Fibroblast of the aortic adventitia (primary cell): Measurements from ENCODE around the gene MDM2. TPM values are rescaled to one million over a fixed set of nuclear protein-coding genes. Genes with fewer than 3 reads are reported as not detected.
A peak's percentile ranks its signal among the peaks of the same experiment; 100 is the strongest.
"Not testable (repeated sequence)": the region's sequence is repeated elsewhere in the genome, so short reads cannot be mapped to it uniquely, and the experiment has no call there.

ENCODE experiments used
- DNase-seq: peaks from one replicate; pipeline ENCODE4 v3.0.0-alpha.2; 2010; ENCODE audit warnings: low read depth
- H3K4me3 ChIP-seq: 2 replicates; pipeline ENCODE4 v1.5.1; 2011; ENCODE audit warnings: low read depth, mild to moderate bottlenecking, control low read depth, low read length, moderate library complexity
- CTCF ChIP-seq: IDR thresholded peaks from 2 replicates; pipeline ENCODE4 v1.5.1; 2011; ENCODE audit warnings: mild to moderate bottlenecking, low read length, control low read depth, inconsistent platforms; ENCODE audit not compliant: insufficient read depth
- total RNA-seq: library from RNA; depleted of rRNA; stranded (reverse); fragments of >200 nt; gene quantifications from 2 replicates; pipeline ENCODE4 v1.2.3, GENCODE V29; 2012; ENCODE audit warnings: low replicate concordance

MDM2 gene
- total RNA-seq, 1 donor: 241 TPM

DNA sequence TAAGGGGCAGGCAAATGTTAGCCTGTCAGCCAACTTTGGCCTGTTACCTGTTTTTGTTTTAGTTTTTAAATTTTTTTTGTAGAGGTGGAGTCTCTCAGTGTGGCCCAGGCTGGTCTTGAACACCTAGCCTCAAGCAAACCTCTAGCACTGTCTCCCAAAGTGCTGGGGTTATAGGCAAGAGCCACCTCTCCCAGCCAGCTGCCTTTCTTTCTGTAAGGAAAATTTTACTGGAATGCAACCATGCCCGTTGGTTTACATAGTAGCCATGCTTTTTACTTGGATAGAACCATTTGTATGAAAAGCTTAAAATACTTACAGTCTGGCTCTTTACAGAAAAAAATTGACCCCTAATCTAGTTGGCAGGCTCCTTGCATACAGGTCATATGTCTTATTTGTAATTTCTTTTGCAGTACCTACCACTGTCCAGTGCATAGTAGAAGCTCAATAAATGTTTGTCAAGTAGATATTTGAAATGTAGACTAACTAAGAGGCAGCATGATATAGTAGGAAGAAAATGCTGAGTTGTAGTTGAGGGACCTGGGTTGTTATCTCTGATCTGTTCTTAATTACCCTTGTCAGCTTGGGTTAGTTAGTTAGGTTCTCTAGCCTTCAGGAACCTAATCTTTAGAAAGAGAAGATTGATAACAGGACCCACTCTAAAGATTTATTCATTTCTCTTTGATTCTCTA is 4.7 kb downstream of the MDM2 start:
- peak overlapping the region; percentile 58 for H3K4me3 ChIP-seq
- no peak for DNase-seq
- TF ChIP-seq CTCF: no peak

DNA sequence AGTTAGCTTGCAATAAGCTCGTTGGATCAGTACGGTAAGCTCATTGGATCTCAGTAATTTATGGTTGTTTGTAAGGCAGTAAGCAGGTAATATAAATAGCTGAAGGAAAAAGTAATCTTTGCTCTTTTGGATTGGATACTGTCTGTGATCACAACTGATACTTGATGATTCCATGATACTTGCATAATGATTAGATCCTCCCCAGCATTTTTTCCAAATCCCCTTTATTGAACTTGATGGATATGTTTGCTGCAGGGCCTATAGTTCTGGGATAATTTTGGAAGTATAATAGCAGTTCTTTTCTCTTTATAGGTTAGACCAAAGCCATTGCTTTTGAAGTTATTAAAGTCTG is 5.2 kb downstream of the MDM2 start:
- no peak for DNase-seq
- peak overlapping the region; percentile 58 for H3K4me3 ChIP-seq
- no peak for TF ChIP-seq CTCF

GRCh38 chr12:68814490-68815231 is 6.7 kb downstream of the MDM2 start:
- H3K4me3 ChIP-seq: peak overlapping the region; percentile 11
- no peak for TF ChIP-seq CTCF
- DNase-seq: no peak

GRCh38 chr12:68815232-68815927 is 7.4 kb downstream of the MDM2 start:
- no peak for TF ChIP-seq CTCF
- H3K4me3 ChIP-seq: peak overlapping the region; percentile 11
- DNase-seq: no peak

- TF ChIP-seq CTCF: no peak
- no peak for DNase-seq
- no peak overlapping the region for H3K4me3 ChIP-seq
Measured at GRCh38 chr12:68815928-68816800, 8.2 kb downstream of the MDM2 start.

DNA sequence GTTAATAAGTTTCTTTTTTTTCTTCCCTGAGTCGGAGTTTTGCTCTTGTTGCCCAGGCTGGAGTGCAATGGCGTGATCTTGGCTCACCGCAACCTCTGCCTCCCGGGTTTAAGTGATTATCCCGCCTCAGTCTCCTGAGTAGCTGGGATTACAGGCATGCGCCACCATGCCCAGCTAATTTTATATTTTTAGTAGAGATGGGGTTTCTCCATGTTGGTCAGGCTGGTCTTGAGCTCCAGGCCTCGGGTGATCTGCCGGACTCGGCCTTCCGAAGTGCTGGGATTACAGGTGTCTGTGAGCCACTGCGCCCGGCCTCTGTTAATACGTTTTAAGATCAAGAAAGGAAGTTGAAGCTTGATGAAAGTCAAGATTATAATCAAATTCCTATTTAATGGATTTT is 11.5 kb downstream of the MDM2 start:
- not testable (repeated sequence) for DNase-seq, H3K4me3 ChIP-seq
